Bone marrow (tissue), 2 donors: ENCODE measurements around the gene ATOH8.

Experiments
- DNase-seq, 2 donors: peaks; one replicate each; lab custom pipeline; 2025; lab: John Stamatoyannopoulos, UW

The ATOH8 gene

GRCh38 chr2:85801871-85802270 is 48.1 kb downstream of the ATOH8 start:
- DNase-seq, result no peak

DNA sequence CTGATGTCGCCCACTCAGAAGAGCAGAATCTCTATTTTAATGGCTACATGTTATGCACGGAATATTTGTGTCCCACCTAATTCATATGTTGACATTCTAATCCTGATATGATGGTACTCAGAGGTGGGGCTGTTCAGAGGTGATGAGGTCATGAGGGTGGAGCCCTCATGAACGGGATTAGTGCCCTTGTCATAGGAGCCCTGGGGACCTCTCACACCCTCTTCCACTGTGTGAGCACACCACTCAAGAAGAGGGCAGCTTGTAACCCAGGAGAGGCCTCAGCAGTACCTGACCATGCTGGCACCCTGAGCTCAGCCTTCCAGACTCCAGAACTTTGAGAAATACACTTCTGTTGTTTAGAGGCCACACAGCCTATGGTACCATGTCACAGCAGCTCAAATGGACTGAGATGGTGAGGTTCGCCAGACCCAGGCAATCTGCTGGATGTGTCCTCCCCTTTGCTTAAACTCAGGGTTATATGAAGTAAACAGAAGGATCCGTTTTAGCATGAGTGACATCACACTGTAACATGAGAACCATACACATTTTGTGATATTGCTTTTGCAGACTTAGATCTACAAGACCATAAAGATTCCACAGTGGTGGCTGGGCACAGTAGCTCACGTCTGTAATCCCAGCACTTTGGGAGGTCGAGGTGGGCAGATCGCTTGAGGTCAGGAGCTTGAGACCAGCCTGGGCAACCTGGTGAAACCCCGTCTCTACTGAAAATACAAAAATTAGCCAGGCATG is 48.7 kb downstream of the ATOH8 start:
- DNase-seq, result no peak

DNA sequence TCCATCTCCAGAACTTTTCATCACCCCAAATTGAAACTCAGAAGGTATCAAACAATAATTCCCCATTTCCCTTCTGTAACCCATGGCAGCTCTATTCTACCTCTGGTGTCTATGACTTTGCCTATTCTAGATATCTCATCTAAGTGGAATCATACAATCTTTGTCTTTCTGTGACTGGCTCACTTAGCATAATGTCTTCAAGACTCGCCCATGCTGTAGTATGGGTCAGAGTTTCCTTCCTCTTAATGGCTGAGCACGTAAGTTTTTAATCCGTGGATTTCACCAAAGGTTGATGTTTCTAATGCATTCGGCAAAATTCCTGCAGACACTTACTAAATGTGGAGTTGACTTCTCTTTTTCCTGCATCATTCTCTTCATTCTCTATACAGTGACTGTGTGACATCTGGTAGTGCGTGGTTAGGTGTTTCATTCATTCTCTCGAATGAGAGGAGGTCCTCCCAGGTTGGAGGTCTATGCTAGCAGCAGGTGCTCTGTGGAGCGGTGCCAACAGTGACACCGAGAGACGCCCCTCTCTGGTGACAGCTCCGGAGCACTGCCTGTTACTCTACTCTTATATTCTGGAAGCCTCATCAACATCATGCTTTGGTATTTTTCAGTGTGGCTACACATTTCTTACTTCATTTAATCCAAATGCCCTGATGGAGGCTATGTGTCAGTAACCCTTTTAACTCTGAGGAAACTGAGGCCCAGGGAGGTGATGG is 50.1 kb downstream of the ATOH8 start:
- DNase-seq, result no peak

- DNase-seq, result no peak
Observed at GRCh38 chr2:85804583-85804982, 50.8 kb downstream of the ATOH8 start.

- DNase-seq, result no peak
Observed at GRCh38 chr2:85806358-85807118, 52.7 kb downstream of the ATOH8 start.

DNA sequence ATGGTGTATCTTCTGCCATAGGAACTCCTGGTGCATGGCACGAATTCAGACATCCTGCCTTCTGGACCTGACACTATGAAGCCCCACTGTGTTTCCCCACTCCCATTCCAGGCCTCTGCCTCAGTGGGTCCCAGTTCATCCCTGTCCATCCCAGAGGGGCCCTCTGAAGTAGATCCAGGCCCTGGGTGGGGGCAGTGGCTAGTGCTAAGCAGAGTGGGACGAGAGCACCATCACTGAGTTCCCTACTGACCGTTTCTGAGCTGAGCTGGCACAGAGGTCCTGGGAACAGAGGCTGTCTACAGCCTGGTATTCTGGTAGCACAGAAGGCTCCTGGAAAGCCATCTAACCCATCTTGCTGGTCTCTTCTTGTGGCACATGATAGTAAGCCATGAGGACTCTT is 54.0 kb downstream of the ATOH8 start:
- no peak for DNase-seq

- no peak for DNase-seq
Observed at GRCh38 chr2:85810371-85811179, 56.8 kb downstream of the ATOH8 start.

- DNase-seq, result no peak
Observed at GRCh38 chr2:85811180-85812093, 57.6 kb downstream of the ATOH8 start.

- DNase-seq, result no peak
Observed at GRCh38 chr2:85812094-85812735, 58.4 kb downstream of the ATOH8 start.

GRCh38 chr2:85813211-85813981 is 59.6 kb downstream of the ATOH8 start:
- no peak for DNase-seq

DNA sequence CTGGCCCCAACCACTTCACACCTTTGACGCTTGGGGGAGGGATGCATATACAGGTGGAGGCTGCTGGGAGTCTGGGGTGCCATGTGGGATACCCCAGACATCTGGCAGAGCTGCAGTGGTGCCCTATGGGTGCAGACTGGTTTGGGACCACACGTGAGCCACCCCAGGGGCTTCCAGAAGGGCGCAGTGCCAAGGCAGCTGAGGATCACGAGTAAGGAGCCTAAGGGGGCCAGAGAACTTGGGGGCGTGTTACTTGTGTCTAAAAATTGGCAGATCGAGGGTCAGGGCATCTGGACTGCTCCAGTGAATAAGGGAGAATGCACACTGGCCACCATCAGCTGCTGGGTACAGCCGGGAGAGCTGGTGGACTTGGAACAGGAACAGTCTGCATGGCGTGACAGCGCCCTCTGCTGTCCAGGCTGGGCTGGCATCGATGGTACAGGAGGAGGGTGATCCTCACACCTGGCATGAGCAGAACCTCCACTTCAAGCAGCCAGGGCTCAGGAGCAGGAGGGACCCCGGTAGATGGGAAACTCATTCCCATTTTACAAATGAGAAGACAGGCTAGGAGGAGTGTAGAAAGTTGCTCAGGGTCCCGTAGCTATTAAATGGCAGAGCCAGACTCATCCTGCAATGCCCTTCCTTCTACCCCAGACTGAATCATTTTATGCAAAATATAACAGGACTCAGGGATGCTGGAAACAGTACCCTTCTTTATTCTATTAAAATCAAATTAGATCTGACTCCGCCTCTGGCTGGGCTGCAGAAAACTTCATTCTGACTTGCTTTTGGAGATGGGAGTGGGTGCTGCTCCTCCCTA is 60.4 kb downstream of the ATOH8 start:
- DNase-seq, result peak; percentile 46 to 61

DNA sequence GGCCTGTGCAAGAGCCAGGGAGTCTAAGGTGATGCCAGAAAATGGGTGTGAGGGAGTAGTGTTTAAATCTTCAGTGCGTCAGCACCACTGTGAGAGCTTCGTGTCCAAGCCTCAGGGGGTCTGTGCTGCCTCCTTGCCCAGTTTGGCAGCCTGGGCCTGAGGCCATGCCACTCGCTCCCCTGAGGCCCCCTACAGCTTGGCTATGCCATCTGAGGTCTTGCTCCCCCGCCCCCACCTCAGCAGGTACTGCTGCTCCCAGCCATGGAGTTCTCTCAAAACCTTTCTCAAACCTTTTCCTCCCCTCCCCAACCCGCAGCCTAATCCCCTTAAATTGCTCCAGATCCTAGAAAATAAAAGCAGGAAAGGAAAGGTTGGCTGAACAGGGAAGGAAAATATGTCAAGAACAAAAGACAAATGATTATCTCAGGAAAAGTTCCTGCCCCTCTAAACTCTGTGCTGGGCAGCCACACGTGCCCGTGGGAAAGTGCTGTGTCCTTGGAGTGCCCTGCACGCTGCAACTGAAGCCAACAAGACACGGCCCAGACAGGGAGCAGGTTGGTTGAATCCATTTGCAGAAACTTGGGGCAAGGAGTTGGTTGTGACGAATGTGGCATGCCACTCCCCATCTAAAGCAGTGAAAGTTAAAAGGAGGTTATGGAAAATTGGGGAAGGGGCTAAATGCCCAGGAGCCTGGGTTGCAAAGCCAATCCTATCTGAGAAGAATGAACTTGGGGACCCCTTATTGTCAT is 61.2 kb downstream of the ATOH8 start:
- DNase-seq, result no peak

DNA sequence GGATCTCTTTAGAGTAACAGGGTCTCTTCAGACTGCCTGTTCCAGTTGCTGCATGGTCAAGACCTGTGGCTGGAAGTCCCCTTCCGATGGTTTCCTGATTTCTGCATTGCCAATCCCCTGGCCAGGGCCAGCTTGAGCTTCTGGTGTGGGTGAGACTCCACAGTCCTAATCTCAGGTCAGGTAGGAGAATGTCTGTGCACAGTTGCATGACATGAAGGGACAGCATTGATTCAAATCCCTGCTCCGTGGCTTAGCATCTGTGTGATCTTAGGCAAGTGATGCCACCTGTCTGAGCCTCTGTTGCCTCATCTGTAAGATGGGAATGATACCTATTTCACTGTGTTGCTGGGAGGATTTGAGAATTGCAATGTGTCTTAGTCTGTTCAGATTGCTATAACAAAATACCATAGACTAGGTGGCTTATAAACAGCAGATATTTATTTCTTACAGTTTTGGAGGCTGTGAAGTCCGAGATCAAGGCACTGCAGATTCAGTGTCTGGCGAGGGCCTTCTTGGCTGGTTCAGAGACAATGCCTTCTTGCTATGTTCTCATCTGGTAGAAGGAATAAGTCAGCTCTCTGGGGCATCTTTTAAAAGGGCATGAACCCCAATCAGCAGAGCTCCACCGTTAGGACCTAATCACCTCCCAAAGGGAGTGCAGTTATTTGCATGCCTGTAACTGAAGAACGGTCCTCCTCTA is 66.2 kb downstream of the ATOH8 start:
- DNase-seq, result no peak

- no peak for DNase-seq
Observed at GRCh38 chr2:85822766-85823165, 69.0 kb downstream of the ATOH8 start.

DNA sequence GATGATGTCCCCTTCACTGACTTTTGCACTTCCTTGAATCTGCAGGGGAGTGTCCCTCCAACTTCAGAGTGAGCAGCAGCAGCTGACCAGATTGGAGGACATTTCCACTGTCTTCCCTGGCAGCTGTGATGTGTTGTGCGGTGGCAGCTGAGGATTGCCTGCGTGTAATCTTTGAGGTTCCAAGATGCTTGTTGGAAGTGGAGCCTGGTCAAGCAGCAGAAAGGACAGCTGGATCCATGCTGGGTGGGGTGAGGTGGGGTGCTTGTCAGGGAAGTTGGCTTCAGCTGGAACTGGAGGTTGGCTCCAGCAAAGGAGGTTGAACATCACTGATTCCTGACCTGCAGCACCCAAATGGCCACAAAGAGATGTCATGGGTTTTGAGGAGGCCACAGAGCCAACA is 70.2 kb downstream of the ATOH8 start:
- no peak for DNase-seq

GRCh38 chr2:85826990-85827878 is 73.4 kb downstream of the ATOH8 start:
- DNase-seq, result peak; percentile 38 to 73
